HL-60 (cell line): ENCODE results near the gene HNRNPA3.

Experiments
- DNase-seq, 2 experiments: peaks; one replicate each; pipeline ENCODE4 v3.0.0-alpha.2; 2010 to 2020; ENCODE audit warnings: low read depth in 1 of 2, low spot score in 1 of 2
- H3K27ac ChIP-seq: fragments of 250-450 bp; sonication (Bioruptor Pico); replicated peaks from 2 replicates; pipeline ENCODE4 v1.5.1; 2020; ENCODE audit warnings: mild to moderate bottlenecking, moderate library complexity
- H3K27me3 ChIP-seq: fragments of 250-450 bp; sonication (Bioruptor Pico); 2 replicates; pipeline ENCODE4 v1.5.1; 2021; ENCODE audit warnings: mild to moderate bottlenecking, moderate library complexity; ENCODE audit not compliant: insufficient read depth, poor library complexity, severe bottlenecking
- H3K4me3 ChIP-seq: replicated peaks from 2 replicates; pipeline ENCODE4 v1.5.1; 2011; ENCODE audit warnings: mild to moderate bottlenecking, control low read depth, low read length; ENCODE audit not compliant: insufficient read depth
- CTCF ChIP-seq: IDR thresholded peaks from one replicate; pipeline ENCODE4 v1.5.1; 2011; ENCODE audit warnings: low read length, control low read depth, inconsistent platforms; ENCODE audit not compliant: insufficient read depth
- GABPA ChIP-seq: IDR thresholded peaks from 2 replicates; pipeline ENCODE4 v1.6.1; 2012; ENCODE audit warnings: low read depth
- POLR2AphosphoS5 ChIP-seq: IDR thresholded peaks from 2 replicates; pipeline ENCODE4 v1.6.1; 2012; ENCODE audit warnings: low read depth
- REST ChIP-seq: IDR thresholded peaks from 2 replicates; pipeline ENCODE4 v1.6.1; 2012; ENCODE audit warnings: low read depth; ENCODE audit not compliant: insufficient replicate concordance
- SPI1 ChIP-seq: IDR thresholded peaks from 2 replicates; pipeline ENCODE4 v1.6.1; 2012; ENCODE audit warnings: low read depth, mild to moderate bottlenecking, borderline replicate concordance

The HNRNPA3 gene

GRCh38 chr2:177207101-177207500, 5.5 kb upstream of the HNRNPA3 start:
- no peaks in the 10 kb centered on the region for H3K27me3 ChIP-seq
- H3K27ac ChIP-seq, result no peak overlapping the region
- no peak for TF ChIP-seq CTCF
- TF ChIP-seq GABPA, result no peak
- no peak for TF ChIP-seq POLR2AphosphoS5
- TF ChIP-seq REST, result no peak
- TF ChIP-seq SPI1, result no peak

GRCh38 chr2:177211169-177211568, 1.4 kb upstream of the HNRNPA3 start:
- TF ChIP-seq REST (no peak), POLR2AphosphoS5 (no peak), GABPA (no peak), SPI1 (no peak), CTCF (no peak)
- H3K27ac ChIP-seq, result peak overlapping the region; percentile 98
- DNase-seq, result no peak
- H3K27me3 ChIP-seq, result no peaks in the 10 kb centered on the region
- peak overlapping the region; percentile 55 for H3K4me3 ChIP-seq

More at GRCh38 chr2:177207101-177207500, 5.5 kb upstream of the HNRNPA3 start:
- no peak for DNase-seq
- no peak overlapping the region for H3K4me3 ChIP-seq

- Histone ChIP-seq H3K4me3 (peak overlapping the region; percentile 55), H3K27ac (peak overlapping the region; percentile 98), H3K27me3 (no peaks in the 10 kb centered on the region)
- no peak for DNase-seq
- TF ChIP-seq SPI1, result peak; percentile 54; the same call in 1 of the 2 replicates
- no peak for TF ChIP-seq CTCF
These were observed 953 bp upstream of the HNRNPA3 start for GRCh38 chr2:177211576-177212105.
